HEK293 (cell line): ENCODE measurements around the gene CFAP410.

ENCODE experiments used
- CTCF ChIA-PET: fragments of 350-600 bp; formaldehyde crosslinking; extraction: SDS; loops from one replicate; lab custom pipeline; 2021; ENCODE audit warnings: antibody characterized with exemption; lab: Yijun Ruan, JAX
- POLR2A ChIA-PET: fragments of 300-600 bp; formaldehyde crosslinking; extraction: SDS; loops from one replicate; lab custom pipeline; 2020; ENCODE audit warnings: antibody characterized with exemption, inconsistent platforms; lab: Yijun Ruan, JAX
- H3K27ac ChIP-seq: fragments of 200-500 bp; sonication (Bioruptor generic); 2 replicates; pipeline ENCODE4 v1.5.1; 2014; ENCODE audit warnings: low read depth, low read length, control low read depth, inconsistent platforms; ENCODE audit errors: extremely low read depth
- H3K36me3 ChIP-seq, 2 experiments: fragments of 200-500 bp in 1 of 2; sonication (Bioruptor generic) in 1 of 2; 1 replicate in 1 of 2; 2 replicates in 1 of 2; pipeline ENCODE4 v1.5.1; 2014 to 2017; ENCODE audit warnings: inconsistent platforms in 2 of 2, low read length in 2 of 2; ENCODE audit not compliant: control insufficient read depth in 2 of 2, insufficient read depth in 1 of 2
- H3K4me1 ChIP-seq: fragments of 200-500 bp; sonication (Bioruptor generic); 2 replicates; pipeline ENCODE4 v1.5.1; 2014; ENCODE audit warnings: mild to moderate bottlenecking, low read length, inconsistent platforms; ENCODE audit not compliant: control insufficient read depth, insufficient read depth
- H3K4me3 ChIP-seq: 2 replicates; pipeline ENCODE4 v1.5.1; 2011; ENCODE audit warnings: low read depth, mild to moderate bottlenecking, control low read depth, low read length, moderate library complexity
- H3K9me3 ChIP-seq: fragments of 200-500 bp; sonication (Bioruptor generic); 2 replicates; pipeline ENCODE4 v1.5.1; 2014; ENCODE audit warnings: low read depth, low read length, inconsistent platforms; ENCODE audit not compliant: control insufficient read depth, insufficient read depth
- GFI1B ChIP-seq: fragments of 450-650 bp; formaldehyde crosslinking; IDR thresholded peaks from 2 replicates; pipeline ENCODE4 v1.5.1; 2016; ENCODE audit warnings: missing biosample characterization, missing genetic modification characterization
- KLF8 ChIP-seq: fragments of 450-650 bp; formaldehyde crosslinking; IDR thresholded peaks from 2 replicates; pipeline ENCODE4 v1.5.1; 2016; ENCODE audit warnings: missing biosample characterization, missing genetic modification characterization
- MYNN ChIP-seq: fragments of 450-650 bp; formaldehyde crosslinking; IDR thresholded peaks from 2 replicates; pipeline ENCODE4 v1.5.1; 2016; ENCODE audit warnings: missing biosample characterization, missing genetic modification characterization, borderline replicate concordance
- PRDM1 ChIP-seq: fragments of 450-650 bp; formaldehyde crosslinking; IDR thresholded peaks from 2 replicates; pipeline ENCODE4; 2016; ENCODE audit warnings: missing biosample characterization, missing genetic modification characterization
- ZBTB44 ChIP-seq: fragments of 450-650 bp; IDR thresholded peaks from 2 replicates; pipeline ENCODE4 v1.5.1; 2018; ENCODE audit warnings: missing biosample characterization, mild to moderate bottlenecking, missing genetic modification characterization
- ZBTB49 ChIP-seq: fragments of 450-650 bp; formaldehyde crosslinking; IDR thresholded peaks from 2 replicates; pipeline ENCODE4 v1.5.1; 2016; ENCODE audit warnings: missing biosample characterization, missing genetic modification characterization, low read depth
- ZFP3 ChIP-seq: fragments of 450-650 bp; formaldehyde crosslinking; IDR thresholded peaks from 2 replicates; pipeline ENCODE4 v1.5.1; 2016; ENCODE audit warnings: low read depth, missing biosample characterization, missing genetic modification characterization
- ZNF169 ChIP-seq: fragments of 450-650 bp; formaldehyde crosslinking; IDR thresholded peaks from 2 replicates; pipeline ENCODE4 v1.5.1; 2016; ENCODE audit warnings: missing biosample characterization, missing genetic modification characterization
- ZNF391 ChIP-seq: fragments of 450-650 bp; formaldehyde crosslinking; IDR thresholded peaks from 2 replicates; pipeline ENCODE4 v1.5.1; 2016; ENCODE audit warnings: low read depth, missing biosample characterization, missing genetic modification characterization, borderline replicate concordance
- ZNF398 ChIP-seq: fragments of 450-650 bp; formaldehyde crosslinking; IDR thresholded peaks from 2 replicates; pipeline ENCODE4 v1.5.1; 2017; ENCODE audit warnings: missing biosample characterization, missing genetic modification characterization
- ZNF433 ChIP-seq: fragments of 450-650 bp; formaldehyde crosslinking; IDR thresholded peaks from 2 replicates; pipeline ENCODE4 v1.5.1; 2016; ENCODE audit warnings: missing biosample characterization, missing genetic modification characterization, low read depth
- ZNF488 ChIP-seq: fragments of 450-650 bp; formaldehyde crosslinking; IDR thresholded peaks from 2 replicates; pipeline ENCODE4 v1.5.1; 2016; ENCODE audit warnings: missing biosample characterization, missing genetic modification characterization
- ZNF510 ChIP-seq: fragments of 450-650 bp; formaldehyde crosslinking; IDR thresholded peaks from 2 replicates; pipeline ENCODE4 v1.5.1; 2018; ENCODE audit warnings: mild to moderate bottlenecking, missing genetic modification characterization, missing biosample characterization; ENCODE audit not compliant: insufficient replicate concordance
- ZNF626 ChIP-seq: fragments of 450-650 bp; sonication (Bioruptor Pico); formaldehyde crosslinking; IDR thresholded peaks from 2 replicates; pipeline ENCODE4 v1.5.1; 2018; ENCODE audit warnings: missing biosample characterization, missing genetic modification characterization, inconsistent platforms
- ZSCAN4 ChIP-seq: fragments of 450-650 bp; formaldehyde crosslinking; IDR thresholded peaks from 2 replicates; pipeline ENCODE4 v1.5.1; 2017; ENCODE audit warnings: missing biosample characterization, missing genetic modification characterization
- ZSCAN5A ChIP-seq: fragments of 450-650 bp; formaldehyde crosslinking; IDR thresholded peaks from 2 replicates; pipeline ENCODE4 v1.5.1; 2016; ENCODE audit warnings: missing biosample characterization, missing genetic modification characterization

The CFAP410 gene

GRCh38 chr21:44379515-44379848 is 40.3 kb upstream of the CFAP410 start:
- no peaks in the 10 kb centered on the region for H3K36me3 ChIP-seq
- TF ChIP-seq ZSCAN5A (tag by site-specific recombination) (no peak), PRDM1 (tag by site-specific recombination) (no peak), ZNF391 (tag by site-specific recombination) (no peak), ZNF398 (tag by site-specific recombination) (no peak), ZNF169 (tag by site-specific recombination) (no peak), ZBTB44 (no peak), ZNF488 (no peak), ZNF510 (tag by site-specific recombination) (no peak), ZBTB49 (tag by site-specific recombination) (no peak), MYNN (tag by site-specific recombination) (no peak), KLF8 (no peak), ZSCAN4 (no peak), ZFP3 (tag by site-specific recombination) (no peak), GFI1B (no peak), ZNF626 (tag by site-specific recombination) (no peak), ZNF433 (no peak)
- H3K4me1 ChIP-seq: no peaks in the 10 kb centered on the region
- H3K4me3 ChIP-seq: no peak overlapping the region
- H3K27ac ChIP-seq: no peak overlapping the region
- ChIA-PET POLR2A (no interaction called here), CTCF (no interaction called here)
- H3K9me3 ChIP-seq: no peaks in the 10 kb centered on the region
